ENCODE data around the gene SESN1.
A peak's percentile ranks its signal among the peaks of the same experiment; 100 is the strongest.

- TF ChIP-seq CTCF (IDR thresholded peaks at IDR 0.05) (no peak), POLR2A (IDR thresholded peaks at IDR 0.05) (peak; percentile 27)
Measured at GRCh38 chr6:109094416-109095035, at the start of gene SESN1.
